HG03571 (cell line): ENCODE measurements around the gene LRRC30.
"Not testable (repeated sequence)": the region's sequence is repeated elsewhere in the genome, so short reads cannot be mapped to it uniquely, and the experiment has no call there.

ENCODE experiments used
- ATAC-seq: cut with Tn5 transposase; IDR thresholded peaks from one replicate; pipeline ENCODE4 v1.9.1; 2021; ENCODE audit not compliant: unreplicated experiment

LRRC30 gene

GRCh38 chr18:7230626-7231349, at the start of gene LRRC30:
LRRC30 (plus strand) TSS chr18:7231089; CDS start chr18:7231139, 50 bp downstream.
- ATAC-seq = no peak

- no peak for ATAC-seq
Observed at GRCh38 chr18:7185701-7186100, 45.2 kb upstream of the LRRC30 start.

- ATAC-seq = no peak
Observed at GRCh38 chr18:7190547-7191156, 40.2 kb upstream of the LRRC30 start.

GRCh38 chr18:7191736-7192135, 39.2 kb upstream of the LRRC30 start:
- ATAC-seq = no peak

GRCh38 chr18:7195266-7195665, 35.6 kb upstream of the LRRC30 start:
- ATAC-seq = no peak

- ATAC-seq = no peak
Observed at GRCh38 chr18:7196421-7196820, 34.5 kb upstream of the LRRC30 start.

GRCh38 chr18:7197854-7198253, 33.0 kb upstream of the LRRC30 start:
- ATAC-seq = no peak

- no peak for ATAC-seq
Observed at GRCh38 chr18:7198326-7198725, 32.6 kb upstream of the LRRC30 start.

- ATAC-seq = no peak
Observed at GRCh38 chr18:7201096-7201495, 29.8 kb upstream of the LRRC30 start.

- ATAC-seq = no peak
Observed at GRCh38 chr18:7202169-7202568, 28.7 kb upstream of the LRRC30 start.

- ATAC-seq = not testable (repeated sequence)
Observed at GRCh38 chr18:7203601-7204000, 27.3 kb upstream of the LRRC30 start.

- no peak for ATAC-seq
Observed at GRCh38 chr18:7205346-7205745, 25.5 kb upstream of the LRRC30 start.

GRCh38 chr18:7206217-7206616, 24.7 kb upstream of the LRRC30 start:
- no peak for ATAC-seq

- no peak for ATAC-seq
Observed at GRCh38 chr18:7207366-7207915, 23.4 kb upstream of the LRRC30 start.

- ATAC-seq = no peak
Observed at GRCh38 chr18:7221424-7222155, 9.3 kb upstream of the LRRC30 start.

GRCh38 chr18:7224198-7224597, 6.7 kb upstream of the LRRC30 start:
- no peak for ATAC-seq

- no peak for ATAC-seq
Observed at GRCh38 chr18:7232218-7232617, 1.3 kb downstream of the LRRC30 start.

GRCh38 chr18:7233134-7233810, 2.4 kb downstream of the LRRC30 start:
- ATAC-seq = no peak

GRCh38 chr18:7234091-7234490, 3.2 kb downstream of the LRRC30 start:
- ATAC-seq = no peak

- no peak for ATAC-seq
Observed at GRCh38 chr18:7234956-7235355, 4.1 kb downstream of the LRRC30 start.

- ATAC-seq = no peak
Observed at GRCh38 chr18:7236072-7236471, 5.2 kb downstream of the LRRC30 start.
